Inflammatory macrophage treated with lipopolysaccharide for 1 hour (primary cell): ENCODE measurements around the gene MORN1.

Experiments used
- DNase-seq, 2 donors: peaks; one replicate each; pipeline ENCODE4 v3.0.0-alpha.2; 2020 to 2022

The MORN1 gene

DNA sequence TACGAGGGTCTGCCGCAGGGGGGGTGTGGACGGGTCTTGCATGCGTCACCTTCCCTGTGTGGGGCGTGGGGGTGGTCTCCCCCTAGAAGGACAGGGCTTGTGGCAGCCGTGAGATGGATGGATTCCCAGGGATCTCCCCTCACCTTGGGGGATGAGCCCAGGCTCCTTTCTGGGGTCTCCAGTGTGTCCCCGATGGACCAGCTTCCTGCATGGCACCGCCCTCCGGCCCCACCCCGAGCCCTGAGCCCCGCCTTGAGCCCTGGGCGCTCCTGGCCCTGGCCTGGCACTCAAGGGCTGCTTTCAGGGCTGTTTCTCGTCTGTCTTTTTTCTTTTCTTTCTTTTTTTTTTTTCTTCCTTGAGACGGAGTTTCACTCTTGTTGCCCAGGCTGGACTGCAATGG, 103.7 kb downstream of the MORN1 start:
- no peak for DNase-seq

DNA sequence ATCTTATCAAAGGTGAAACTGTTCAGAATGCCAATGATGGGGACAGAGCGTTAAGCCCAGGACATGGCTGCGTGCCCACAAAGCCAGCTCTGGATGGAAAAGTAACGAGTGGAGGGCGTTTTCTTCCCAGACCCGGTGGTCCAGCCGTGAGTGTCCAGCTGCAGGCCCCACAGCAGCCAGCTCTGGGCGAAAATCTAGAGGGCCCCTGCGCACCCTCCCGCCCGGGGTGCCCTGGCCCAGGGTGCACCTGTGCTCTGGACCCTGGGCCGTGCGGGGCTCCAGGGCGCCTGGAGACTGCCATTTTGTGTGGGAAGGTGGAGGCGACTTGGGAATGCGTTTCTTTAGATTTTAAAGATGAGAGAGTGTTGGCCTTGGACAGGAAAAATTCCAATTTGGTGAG, 104.4 kb downstream of the MORN1 start:
- no peak for DNase-seq

GRCh38 chr1:2284932-2285331, 106.4 kb downstream of the MORN1 start:
- DNase-seq = no peak

GRCh38 chr1:2283991-2284895, 107.1 kb downstream of the MORN1 start:
- no peak for DNase-seq

GRCh38 chr1:2283371-2283990, 107.9 kb downstream of the MORN1 start:
- no peak for DNase-seq

GRCh38 chr1:2282556-2283270, 108.6 kb downstream of the MORN1 start:
- DNase-seq = no peak

GRCh38 chr1:2279817-2280216, 111.5 kb downstream of the MORN1 start:
- no peak for DNase-seq

- DNase-seq = no peak
Measured at GRCh38 chr1:2279210-2279639, 112.1 kb downstream of the MORN1 start.

DNA sequence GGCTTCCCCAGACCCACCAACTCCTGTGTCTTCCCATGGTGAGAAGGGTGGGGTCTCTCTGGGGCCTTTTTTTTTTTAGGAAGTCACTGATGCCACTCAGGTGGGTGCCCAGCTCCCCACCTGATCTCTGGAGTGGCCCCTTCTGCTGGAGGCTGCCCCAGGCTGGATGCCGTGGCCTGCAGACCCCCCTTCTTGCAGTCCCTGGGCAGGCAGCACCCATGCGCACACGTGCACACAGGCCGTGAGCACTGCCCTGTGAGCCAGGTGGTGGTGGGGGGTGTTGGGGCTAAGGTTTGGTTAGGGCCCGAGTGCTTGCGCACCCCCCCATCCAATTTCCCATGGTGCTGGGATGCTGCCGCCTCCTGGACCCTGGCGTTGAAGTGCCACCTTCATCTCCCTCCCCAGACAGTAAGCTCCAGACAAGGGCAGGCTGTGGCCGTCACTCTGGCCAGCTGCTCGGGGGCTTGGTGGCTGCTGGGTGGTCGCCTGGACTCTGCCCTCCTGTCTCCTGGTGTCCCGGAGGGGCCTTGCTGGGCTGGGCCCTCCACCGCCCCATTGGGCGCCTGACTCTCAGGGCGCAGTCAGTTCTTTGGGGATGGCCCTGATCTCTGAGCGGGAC, 112.7 kb downstream of the MORN1 start:
- no peak for DNase-seq

- no peak for DNase-seq
Measured at GRCh38 chr1:2277741-2278488, 113.4 kb downstream of the MORN1 start.

- peak in 1 of 2 donors; percentile 39 for DNase-seq
Measured at GRCh38 chr1:2276803-2277580, 114.4 kb downstream of the MORN1 start.

- DNase-seq = peak; percentile 9 to 13
Measured at GRCh38 chr1:2275796-2276536, 115.4 kb downstream of the MORN1 start.

DNA sequence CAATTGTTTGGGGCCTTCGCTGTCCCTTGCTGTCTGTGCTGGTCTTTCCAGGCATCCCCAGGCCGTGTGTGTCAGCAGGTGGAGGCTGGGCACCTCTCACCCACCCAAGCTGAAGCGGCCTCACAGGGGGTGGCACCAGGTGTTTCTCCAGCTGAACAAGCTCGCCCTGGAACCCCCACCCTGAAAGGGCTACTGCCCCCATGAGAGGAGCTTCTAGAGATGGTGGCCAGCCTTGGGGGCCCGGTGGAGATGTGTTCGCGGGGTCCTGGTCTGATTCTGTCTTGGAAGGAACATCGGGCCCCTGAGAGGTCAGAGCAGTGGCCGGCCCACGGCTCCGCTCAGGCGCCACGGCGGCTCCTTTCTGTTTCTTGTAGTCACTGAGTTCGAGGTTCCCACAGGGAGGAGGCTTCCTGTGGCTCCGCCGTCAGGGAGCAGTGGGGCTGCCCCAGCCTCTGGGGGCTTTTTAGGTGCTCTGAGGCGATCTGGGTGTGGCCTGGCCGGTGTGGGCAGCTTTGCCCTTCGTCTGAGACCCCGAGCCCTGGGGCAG, 116.4 kb downstream of the MORN1 start:
- peak in 1 of 2 donors; percentile 17 for DNase-seq

DNA sequence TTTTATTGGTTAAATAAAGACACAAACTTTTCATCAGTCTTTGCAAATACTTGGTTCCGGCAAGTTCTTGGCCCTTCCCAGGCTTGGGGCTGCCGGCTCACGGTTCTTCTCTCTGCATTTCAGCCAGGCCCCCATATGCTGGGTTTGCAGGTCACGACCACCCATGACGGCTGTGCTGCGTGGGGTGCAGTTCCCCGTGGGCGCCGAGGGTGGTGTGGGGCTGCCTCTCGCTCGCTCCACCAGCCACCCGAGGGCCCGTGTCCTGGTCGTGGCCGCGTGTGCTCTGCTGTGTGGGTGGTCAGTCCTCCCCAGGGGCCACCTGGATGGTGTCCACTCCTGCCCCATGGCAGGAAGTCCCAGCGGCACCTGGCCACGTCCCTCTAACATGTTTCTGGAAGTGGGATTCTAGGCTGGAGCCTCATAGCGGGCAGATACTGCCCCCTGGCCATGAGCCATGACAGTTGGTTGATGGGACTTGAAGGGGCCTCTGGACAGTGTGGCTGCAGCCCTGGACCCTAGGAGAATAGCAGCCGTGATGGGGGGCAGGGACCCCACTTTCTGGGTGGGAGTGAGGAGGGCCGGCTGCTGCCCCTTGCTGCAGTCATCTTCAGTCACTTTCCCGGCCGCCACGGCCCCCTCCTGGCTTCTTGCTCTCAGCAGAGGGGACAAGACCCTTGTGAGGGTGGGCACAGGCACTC, 117.0 kb downstream of the MORN1 start:
- DNase-seq = no peak

GRCh38 chr1:2273401-2274090, 117.8 kb downstream of the MORN1 start:
- DNase-seq = no peak

DNA sequence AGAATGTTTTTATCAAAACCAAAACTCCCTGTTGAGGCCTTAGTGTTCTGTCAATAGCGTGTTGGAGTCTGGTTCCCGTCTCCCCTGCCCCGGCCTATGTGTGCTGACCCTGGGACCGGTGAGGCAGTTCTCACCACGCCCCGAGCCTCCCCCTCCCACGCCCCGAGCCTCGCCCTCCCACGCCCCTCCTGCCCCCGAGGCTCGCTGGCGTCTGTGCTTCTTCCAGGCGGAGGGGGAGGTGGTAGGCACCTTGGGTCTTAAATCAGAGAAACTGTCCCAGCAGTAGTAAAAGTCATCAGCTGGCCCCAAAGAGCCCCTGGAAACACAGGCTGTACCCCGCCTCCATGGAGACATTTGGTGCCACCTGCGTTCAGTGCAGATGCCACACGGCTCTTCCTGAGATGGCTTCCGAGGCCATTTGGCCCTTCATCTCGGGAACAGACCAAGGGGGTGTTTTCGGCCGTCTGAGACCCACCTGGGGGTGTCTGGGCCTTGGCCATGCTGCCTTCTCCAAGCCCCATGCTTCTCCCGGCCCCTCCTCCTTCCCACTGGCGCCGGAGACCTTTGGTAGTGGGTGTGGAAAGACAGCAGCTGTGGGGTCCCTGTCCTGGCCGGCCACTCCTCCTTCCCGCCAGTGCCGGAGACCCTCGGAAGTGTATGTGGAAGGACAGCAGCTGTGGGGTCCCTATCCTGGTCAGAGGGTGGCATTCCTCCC, 118.5 kb downstream of the MORN1 start:
- DNase-seq = no peak

GRCh38 chr1:2271841-2272655, 119.3 kb downstream of the MORN1 start:
- DNase-seq = no peak
